Fibroblast of villous mesenchyme (primary cell): ENCODE results near the gene CDH12. TPM values are rescaled to one million over a fixed set of nuclear protein-coding genes. Genes with fewer than 3 reads are reported as not detected.

ENCODE experiments used
- DNase-seq: peaks from one replicate; pipeline ENCODE4 v3.0.0-alpha.2; 2010; ENCODE audit warnings: low read depth
- H3K4me3 ChIP-seq: 2 replicates; pipeline ENCODE4 v1.5.1; 2011; ENCODE audit warnings: low read depth, mild to moderate bottlenecking, low read length
- total RNA-seq: library from RNA; depleted of rRNA; stranded (reverse); fragments of >200 nt; gene quantifications from 2 replicates; pipeline ENCODE4 v1.2.3, GENCODE V29; 2012
- TF ChIP-seq, protein P1 (sequence below): IDR thresholded peaks from 2 replicates; pipeline ENCODE4 v1.5.1; 2012; ENCODE audit warnings: low read depth, mild to moderate bottlenecking, low read length; ENCODE audit not compliant: insufficient read depth

CDH12 gene
- total RNA-seq, 1 donor = not detected

DNA sequence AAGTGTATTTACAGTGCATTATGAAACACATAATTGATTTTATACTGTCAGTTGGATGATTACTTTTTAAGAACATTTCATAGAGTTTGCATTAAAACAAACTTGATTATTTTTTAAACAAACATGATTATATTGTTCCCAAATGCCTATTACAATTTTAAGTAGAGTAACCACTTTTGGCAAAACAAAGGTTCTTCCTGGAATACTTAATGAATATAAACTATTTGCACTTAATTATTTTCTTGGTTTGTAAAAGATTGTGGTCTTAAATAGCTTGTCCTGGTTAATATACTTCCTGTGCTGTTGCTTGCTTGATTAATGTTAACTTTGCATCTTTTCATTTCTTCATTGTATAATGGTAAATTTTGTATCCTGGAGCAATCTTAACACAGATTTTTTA, 180.0 kb downstream of the CDH12 start:
- no peak for DNase-seq
- TF ChIP-seq, protein P1, sequence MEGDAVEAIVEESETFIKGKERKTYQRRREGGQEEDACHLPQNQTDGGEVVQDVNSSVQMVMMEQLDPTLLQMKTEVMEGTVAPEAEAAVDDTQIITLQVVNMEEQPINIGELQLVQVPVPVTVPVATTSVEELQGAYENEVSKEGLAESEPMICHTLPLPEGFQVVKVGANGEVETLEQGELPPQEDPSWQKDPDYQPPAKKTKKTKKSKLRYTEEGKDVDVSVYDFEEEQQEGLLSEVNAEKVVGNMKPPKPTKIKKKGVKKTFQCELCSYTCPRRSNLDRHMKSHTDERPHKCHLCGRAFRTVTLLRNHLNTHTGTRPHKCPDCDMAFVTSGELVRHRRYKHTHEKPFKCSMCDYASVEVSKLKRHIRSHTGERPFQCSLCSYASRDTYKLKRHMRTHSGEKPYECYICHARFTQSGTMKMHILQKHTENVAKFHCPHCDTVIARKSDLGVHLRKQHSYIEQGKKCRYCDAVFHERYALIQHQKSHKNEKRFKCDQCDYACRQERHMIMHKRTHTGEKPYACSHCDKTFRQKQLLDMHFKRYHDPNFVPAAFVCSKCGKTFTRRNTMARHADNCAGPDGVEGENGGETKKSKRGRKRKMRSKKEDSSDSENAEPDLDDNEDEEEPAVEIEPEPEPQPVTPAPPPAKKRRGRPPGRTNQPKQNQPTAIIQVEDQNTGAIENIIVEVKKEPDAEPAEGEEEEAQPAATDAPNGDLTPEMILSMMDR = no peak
- no peak overlapping the region for H3K4me3 ChIP-seq

DNA sequence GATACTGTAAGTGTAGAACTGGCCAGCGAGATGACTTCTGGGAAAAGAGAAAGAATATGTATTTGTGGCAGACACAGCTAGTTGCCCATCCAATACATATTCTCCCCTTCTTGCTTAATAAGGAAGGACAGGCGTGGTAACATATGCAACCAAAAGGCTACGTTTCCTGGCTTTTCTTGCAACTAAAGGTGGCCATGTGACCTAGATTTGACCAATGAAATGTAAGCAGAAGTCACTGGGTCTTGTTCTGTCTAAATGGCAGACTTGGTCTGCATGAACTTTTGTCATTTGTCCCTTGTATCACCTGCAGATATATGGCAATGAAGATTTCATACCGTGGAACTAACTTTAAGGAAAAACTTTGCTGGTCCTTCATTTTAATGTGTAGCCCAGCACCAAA, 183.8 kb downstream of the CDH12 start:
- no peak overlapping the region for H3K4me3 ChIP-seq
- no peak for DNase-seq

DNA sequence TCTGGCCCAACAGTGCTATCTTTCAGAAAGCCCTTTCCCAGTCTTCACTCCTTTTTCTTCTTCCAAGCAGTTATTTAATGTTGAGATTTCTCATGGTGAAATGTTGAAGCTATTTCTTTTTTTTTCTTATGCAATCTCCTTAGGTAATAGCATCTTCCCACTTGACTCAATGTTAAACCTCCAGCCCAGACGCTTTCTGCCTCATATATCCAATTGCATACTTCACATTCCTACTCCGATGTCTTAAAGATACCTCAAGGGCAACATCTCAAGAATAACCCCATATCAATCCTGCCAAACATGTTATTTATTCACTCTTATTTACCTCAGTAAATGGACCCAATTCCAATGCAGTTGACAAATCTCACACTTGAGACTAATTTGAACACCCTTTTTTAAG, 187.3 kb downstream of the CDH12 start:
- DNase-seq = no peak
- TF ChIP-seq, protein P1 = no peak

More for the DNA sequence above, 183.8 kb downstream of the CDH12 start:
- TF ChIP-seq, protein P1 = no peak

DNA sequence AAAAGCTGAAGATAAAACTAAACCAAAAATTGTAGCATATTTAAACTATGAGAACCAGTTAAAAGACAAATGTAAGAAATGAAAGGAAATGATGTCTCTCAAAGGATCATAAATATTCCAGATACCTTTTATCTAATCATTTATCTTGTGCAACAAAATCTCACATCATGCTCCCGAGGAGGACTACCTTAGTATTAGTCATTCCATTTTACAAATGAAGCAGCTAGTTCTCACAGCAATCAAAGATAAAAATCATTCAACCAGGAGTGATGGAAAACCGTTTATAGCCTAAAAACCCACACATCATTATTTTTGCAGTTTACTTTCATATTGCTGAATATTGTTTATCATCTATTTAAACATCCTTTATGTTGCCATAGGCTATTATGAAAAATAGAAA, 190.0 kb downstream of the CDH12 start:
- H3K4me3 ChIP-seq = no peak overlapping the region
- DNase-seq = no peak
- TF ChIP-seq, protein P1 = no peak

More for the DNA sequence above, 187.3 kb downstream of the CDH12 start:
- H3K4me3 ChIP-seq = no peak overlapping the region

DNA sequence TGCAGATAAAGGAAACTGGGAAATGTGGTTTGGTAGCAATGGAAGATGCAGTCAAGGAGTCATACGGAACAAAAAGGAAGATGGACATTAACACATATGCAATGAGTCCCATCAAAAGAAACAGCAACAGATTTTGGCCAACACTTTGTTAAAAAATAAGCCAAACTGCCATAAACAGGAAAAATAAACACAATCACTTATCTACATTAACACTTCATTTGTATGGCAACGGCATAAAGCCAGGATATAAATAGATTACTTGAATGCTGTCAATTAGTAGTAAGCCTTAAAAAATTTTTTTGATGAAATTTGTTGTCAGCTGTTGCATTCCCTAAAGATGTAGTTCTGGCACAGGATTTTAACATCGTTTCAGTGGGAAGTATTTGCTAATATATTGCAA, 190.8 kb downstream of the CDH12 start:
- DNase-seq = no peak
- TF ChIP-seq, protein P1 = no peak
- H3K4me3 ChIP-seq = no peak overlapping the region

DNA sequence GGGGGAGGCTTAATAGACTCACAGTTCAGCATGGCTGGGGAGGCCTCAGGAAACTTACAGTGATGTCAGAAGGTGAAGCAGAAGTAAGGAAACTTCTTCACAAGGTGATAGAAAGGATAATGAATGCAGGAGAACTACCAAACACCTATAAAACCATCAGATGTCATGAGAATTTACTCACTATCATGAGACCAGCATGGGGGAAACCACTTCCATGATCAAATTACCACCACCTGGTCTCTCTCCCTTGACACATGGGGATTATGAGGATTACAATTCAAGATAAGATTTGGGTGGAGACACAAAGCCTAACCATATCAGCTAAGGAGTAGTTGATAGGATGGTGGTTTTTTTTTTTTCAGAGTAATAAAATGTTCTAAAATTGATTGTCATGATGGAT, 201.8 kb downstream of the CDH12 start:
- TF ChIP-seq, protein P1 = no peak
- no peak for DNase-seq
- H3K4me3 ChIP-seq = no peak overlapping the region

DNA sequence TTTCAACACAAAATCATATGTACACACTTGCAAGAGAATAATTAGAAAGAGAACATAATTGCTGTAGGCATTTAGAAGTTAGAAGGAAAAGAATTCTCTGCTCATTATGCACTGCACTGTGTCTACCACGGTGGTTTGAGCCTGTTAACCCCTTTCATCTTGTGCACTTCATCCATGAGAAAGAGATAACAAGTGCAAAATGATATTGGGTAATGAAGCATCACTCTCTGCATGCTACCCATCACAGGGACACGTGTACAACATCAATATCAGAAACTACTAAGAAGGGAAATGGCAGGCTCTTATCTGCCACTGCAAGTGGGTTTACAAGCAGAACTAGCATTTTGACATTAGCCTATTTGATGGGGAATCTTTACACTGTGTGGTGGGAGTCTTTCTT, 202.6 kb downstream of the CDH12 start:
- no peak for DNase-seq
- TF ChIP-seq, protein P1 = no peak
- no peak overlapping the region for H3K4me3 ChIP-seq
